HUES6 (cell line): Measurements from ENCODE around the gene NR4A1.
"Not testable (repeated sequence)": the region's sequence is repeated elsewhere in the genome, so short reads cannot be mapped to it uniquely, and the experiment has no call there.

Experiments used
- H3K27ac ChIP-seq: 2 replicates; pipeline ENCODE4 v1.7.0; 2013; ENCODE audit warnings: low read depth, mild to moderate bottlenecking, low read length, inconsistent platforms
- H3K27me3 ChIP-seq: 2 replicates; pipeline ENCODE4 v1.6.1; 2013; ENCODE audit warnings: low read length; ENCODE audit not compliant: control insufficient read depth, insufficient read depth
- H3K36me3 ChIP-seq: 2 replicates; pipeline ENCODE4 v1.6.1; 2013; ENCODE audit warnings: low read length; ENCODE audit not compliant: control insufficient read depth, insufficient read depth
- H3K4me1 ChIP-seq: 2 replicates; pipeline ENCODE4 v1.6.1; 2013; ENCODE audit warnings: low read length; ENCODE audit not compliant: control insufficient read depth, insufficient read depth
- H3K4me3 ChIP-seq: 2 replicates; pipeline ENCODE4 v1.5.1; 2013; ENCODE audit warnings: low read depth, low read length
- H3K9ac ChIP-seq: one replicate; pipeline ENCODE4 v1.6.1; 2013; ENCODE audit warnings: mild to moderate bottlenecking, low read length
- H3K9me3 ChIP-seq: 2 replicates; pipeline ENCODE4 v1.6.1; 2013; ENCODE audit warnings: low read depth, low read length; ENCODE audit not compliant: control insufficient read depth, insufficient read depth

NR4A1 gene

GRCh38 chr12:52104431-52105089, 53.3 kb downstream of the NR4A1 start:
- not testable (repeated sequence) for H3K9ac ChIP-seq, H3K4me1 ChIP-seq, H3K36me3 ChIP-seq, H3K27ac ChIP-seq, H3K9me3 ChIP-seq, H3K4me3 ChIP-seq
- peaks cover 10% of the 10 kb centered on the region for H3K27me3 ChIP-seq
